Neutrophil (primary cell): ENCODE measurements around the gene IL23R.

Experiments used
- H3K27ac ChIP-seq: fragments of 200-600 bp; sonication (generic); 2 replicates; pipeline ENCODE4 v1.5.1; 2016; ENCODE audit warnings: mild to moderate bottlenecking, moderate library complexity
- H3K27me3 ChIP-seq: fragments of 200-600 bp; sonication (generic); 2 replicates; pipeline ENCODE4 v1.6.0; 2016; ENCODE audit warnings: mild to moderate bottlenecking
- H3K36me3 ChIP-seq: fragments of 200-600 bp; sonication (generic); 2 replicates; pipeline ENCODE4 v1.5.1; 2017
- H3K4me1 ChIP-seq, 2 experiments: fragments of 200-600 bp in 1 of 2; sonication (generic) in 1 of 2; 1 replicate in 1 of 2; 2 replicates in 1 of 2; pipeline versions ENCODE4 v1.5.1 to v1.6.1; 2013 to 2016; ENCODE audit warnings: low read depth in 1 of 2, low read length in 1 of 2, mild to moderate bottlenecking in 1 of 2, moderate library complexity in 1 of 2; ENCODE audit not compliant: control insufficient read depth in 1 of 2, insufficient read depth in 1 of 2
- H3K4me3 ChIP-seq, 2 experiments: fragments of 200-600 bp in 1 of 2; sonication (generic) in 1 of 2; 1 replicate in 1 of 2; 2 replicates in 1 of 2; pipeline ENCODE4 v1.5.1; 2013 to 2016; ENCODE audit warnings: low read depth in 1 of 2, low read length in 1 of 2, mild to moderate bottlenecking in 1 of 2, moderate library complexity in 1 of 2
- H3K9me3 ChIP-seq: fragments of 200-600 bp; sonication (generic); 2 replicates; pipeline ENCODE4 v1.5.1; 2016
- TF ChIP-seq, protein P1 (sequence below): fragments of 200-600 bp; sonication (generic); IDR thresholded peaks from 2 replicates; pipeline ENCODE4 v1.5.1; 2016; ENCODE audit warnings: antibody characterized with exemption

IL23R gene

GRCh38 chr1:67298762-67299161, 132.5 kb downstream of the IL23R start:
- no peaks in the 10 kb centered on the region for H3K4me1 ChIP-seq
- H3K36me3 ChIP-seq = no peaks in the 10 kb centered on the region
- no peaks in the 10 kb centered on the region for H3K9me3 ChIP-seq
- TF ChIP-seq, protein P1, sequence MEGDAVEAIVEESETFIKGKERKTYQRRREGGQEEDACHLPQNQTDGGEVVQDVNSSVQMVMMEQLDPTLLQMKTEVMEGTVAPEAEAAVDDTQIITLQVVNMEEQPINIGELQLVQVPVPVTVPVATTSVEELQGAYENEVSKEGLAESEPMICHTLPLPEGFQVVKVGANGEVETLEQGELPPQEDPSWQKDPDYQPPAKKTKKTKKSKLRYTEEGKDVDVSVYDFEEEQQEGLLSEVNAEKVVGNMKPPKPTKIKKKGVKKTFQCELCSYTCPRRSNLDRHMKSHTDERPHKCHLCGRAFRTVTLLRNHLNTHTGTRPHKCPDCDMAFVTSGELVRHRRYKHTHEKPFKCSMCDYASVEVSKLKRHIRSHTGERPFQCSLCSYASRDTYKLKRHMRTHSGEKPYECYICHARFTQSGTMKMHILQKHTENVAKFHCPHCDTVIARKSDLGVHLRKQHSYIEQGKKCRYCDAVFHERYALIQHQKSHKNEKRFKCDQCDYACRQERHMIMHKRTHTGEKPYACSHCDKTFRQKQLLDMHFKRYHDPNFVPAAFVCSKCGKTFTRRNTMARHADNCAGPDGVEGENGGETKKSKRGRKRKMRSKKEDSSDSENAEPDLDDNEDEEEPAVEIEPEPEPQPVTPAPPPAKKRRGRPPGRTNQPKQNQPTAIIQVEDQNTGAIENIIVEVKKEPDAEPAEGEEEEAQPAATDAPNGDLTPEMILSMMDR = no peak
- H3K27me3 ChIP-seq = no peaks in the 10 kb centered on the region
- H3K27ac ChIP-seq = no peak overlapping the region
- no peak overlapping the region for H3K4me3 ChIP-seq

- TF ChIP-seq, protein P1 = no peak
- peaks cover under 1% of the 10 kb centered on the region for H3K27me3 ChIP-seq
- H3K27ac ChIP-seq = no peak overlapping the region
- H3K36me3 ChIP-seq = no peaks in the 10 kb centered on the region
- H3K4me3 ChIP-seq = no peak overlapping the region
- no peaks in the 10 kb centered on the region for H3K4me1 ChIP-seq
- H3K9me3 ChIP-seq = no peaks in the 10 kb centered on the region
Measured at GRCh38 chr1:67299296-67299695, 133.0 kb downstream of the IL23R start.

- TF ChIP-seq, protein P1 = no peak
- H3K4me1 ChIP-seq = no peaks in the 10 kb centered on the region
- H3K36me3 ChIP-seq = no peaks in the 10 kb centered on the region
- H3K27ac ChIP-seq = no peak overlapping the region
- no peak overlapping the region for H3K4me3 ChIP-seq
- H3K27me3 ChIP-seq = peaks cover 13% of the 10 kb centered on the region
- H3K9me3 ChIP-seq = no peaks in the 10 kb centered on the region
Measured at GRCh38 chr1:67300561-67300960, 134.3 kb downstream of the IL23R start.

GRCh38 chr1:67304023-67304422, 137.8 kb downstream of the IL23R start:
- TF ChIP-seq, protein P1 = no peak
- Histone ChIP-seq H3K4me1 (peaks cover 7 to 13% of the 10 kb centered on the region in 2 experiments), H3K27ac (no peak overlapping the region), H3K4me3 (no peak overlapping the region), H3K36me3 (no peaks in the 10 kb centered on the region), H3K9me3 (no peaks in the 10 kb centered on the region), H3K27me3 (peaks cover 47% of the 10 kb centered on the region)

DNA sequence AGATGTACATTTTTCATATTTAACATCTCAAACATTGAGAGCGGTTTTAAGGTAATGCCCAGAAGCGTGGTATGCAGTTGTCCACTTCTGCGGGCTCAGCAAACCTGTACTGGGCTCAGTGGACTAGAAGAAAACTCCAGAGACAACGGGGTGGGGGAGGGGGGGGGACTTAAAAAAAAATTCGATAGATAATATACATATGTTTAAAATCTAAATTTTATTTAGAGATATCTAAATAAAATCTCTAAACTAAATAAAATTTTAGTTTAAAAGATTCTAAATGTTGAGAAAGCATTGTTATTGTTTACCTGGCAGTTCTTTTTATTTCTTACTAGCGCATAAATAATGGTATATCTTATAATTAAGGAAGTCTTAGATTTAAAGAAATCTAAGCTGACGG, 140.3 kb downstream of the IL23R start:
- no peaks in the 10 kb centered on the region for H3K36me3 ChIP-seq
- H3K27me3 ChIP-seq = peaks cover 55% of the 10 kb centered on the region
- no peaks in the 10 kb centered on the region for H3K9me3 ChIP-seq
- no peak overlapping the region for H3K4me3 ChIP-seq
- peaks cover 7 to 13% of the 10 kb centered on the region in 2 experiments for H3K4me1 ChIP-seq
- TF ChIP-seq, protein P1 = no peak
- H3K27ac ChIP-seq = no peak overlapping the region
